IPS-NIHi11 (cell line): Measurements from ENCODE around the gene FRMD4A.
"Not testable (repeated sequence)": the region's sequence is repeated elsewhere in the genome, so short reads cannot be mapped to it uniquely, and the experiment has no call there.

Experiments used
- DNase-seq: peaks from one replicate; pipeline ENCODE4 v3.0.0; 2012; ENCODE audit warnings: mixed read lengths, low spot score

The FRMD4A gene

GRCh38 chr10:13950543-13950939 lies 380.2 kb downstream of the FRMD4A start:
- DNase-seq: no peak

GRCh38 chr10:13949844-13950542 lies 380.7 kb downstream of the FRMD4A start:
- DNase-seq: no peak

GRCh38 chr10:13946209-13946460 lies 384.6 kb downstream of the FRMD4A start:
- DNase-seq: no peak

- no peak for DNase-seq
Observed at GRCh38 chr10:13945390-13946208, 385.1 kb downstream of the FRMD4A start.

GRCh38 chr10:13944823-13945222 lies 385.9 kb downstream of the FRMD4A start:
- DNase-seq: no peak

GRCh38 chr10:13943735-13944398 lies 386.9 kb downstream of the FRMD4A start:
- no peak for DNase-seq

GRCh38 chr10:13942035-13942434 lies 388.7 kb downstream of the FRMD4A start:
- no peak for DNase-seq

GRCh38 chr10:13939391-13939790 lies 391.3 kb downstream of the FRMD4A start:
- DNase-seq: no peak

GRCh38 chr10:13938950-13939349 lies 391.8 kb downstream of the FRMD4A start:
- DNase-seq: no peak

GRCh38 chr10:13936826-13937225 lies 393.9 kb downstream of the FRMD4A start:
- DNase-seq: no peak

GRCh38 chr10:13930120-13930519 lies 400.6 kb downstream of the FRMD4A start:
- DNase-seq: no peak

GRCh38 chr10:13928451-13928850 lies 402.3 kb downstream of the FRMD4A start:
- no peak for DNase-seq

GRCh38 chr10:13925971-13926780 lies 404.5 kb downstream of the FRMD4A start:
- DNase-seq: no peak

GRCh38 chr10:13924040-13924725 lies 406.5 kb downstream of the FRMD4A start:
- no peak for DNase-seq

GRCh38 chr10:13922586-13922985 lies 408.1 kb downstream of the FRMD4A start:
- DNase-seq: no peak

- DNase-seq: no peak
Observed at GRCh38 chr10:13921941-13922340, 408.8 kb downstream of the FRMD4A start.

GRCh38 chr10:13921131-13921530 lies 409.6 kb downstream of the FRMD4A start:
- DNase-seq: not testable (repeated sequence)

GRCh38 chr10:13920465-13920864 lies 410.3 kb downstream of the FRMD4A start:
- DNase-seq: no peak

- no peak for DNase-seq
Observed at GRCh38 chr10:13920031-13920430, 410.7 kb downstream of the FRMD4A start.

GRCh38 chr10:13917791-13918190 lies 412.9 kb downstream of the FRMD4A start:
- DNase-seq: no peak

GRCh38 chr10:13916384-13916947 lies 414.3 kb downstream of the FRMD4A start:
- no peak for DNase-seq
